Measurements from ENCODE around the gene PGM5. TPM values are rescaled to one million over a fixed set of nuclear protein-coding genes. Genes with fewer than 3 reads are reported as not detected.

The PGM5 gene
- total and polyA plus RNA-seq, 2 of the 8 experiments (the other 6 are each of a cell fraction or from before 2014, with no cell fraction given) = not detected

GRCh38 chr9:68533678-68534077 lies 177.3 kb downstream of the PGM5 start (continued):
- TF ChIP-seq SRF (IDR thresholded peaks at IDR 0.05; ENCODE audit: low read depth, low read length) = no peak
- TF ChIP-seq SIN3A (conservative IDR thresholded peaks at IDR 0.05 in 1 of 2, IDR thresholded peaks at IDR 0.05 in 1 of 2; ENCODE audit: low read depth in 1 of 2, low read length in 2 of 2) = no peak
